T-cell (primary cell): ENCODE measurements around the gene LYL1. TPM values are rescaled to one million over a fixed set of nuclear protein-coding genes. Genes with fewer than 3 reads are reported as not detected.

Experiments
- ATAC-seq, 4 experiments: fragments of 200-7000 bp in 3 of 4; fragments of 150-1000 bp in 1 of 4; cut with Tn5 transposase; replicated peaks in 1 of 4; 1 replicate in 3 of 4; 2 replicates in 1 of 4; pipeline ENCODE4 v1.10.0; 2021; ENCODE audit warnings: moderate library complexity in 3 of 4, mild to moderate bottlenecking in 2 of 4, moderate number of reproducible peaks in 1 of 4
- CTCF ChIA-PET, 2 donors: fragments of 300-600 bp; sonication (Branson Sonifier 250); formaldehyde crosslinking; loops; one replicate each; lab custom pipeline; 2022; ENCODE audit warnings: antibody characterized with exemption in 2 of 2; lab: Charles Lee
- POLR2A ChIA-PET, 2 donors: fragments of 300-600 bp; sonication (Branson Sonifier 250); formaldehyde crosslinking; loops; one replicate each; lab custom pipeline; 2022; ENCODE audit warnings: antibody characterized with exemption in 2 of 2; lab: Charles Lee
- DNase-seq, 35 experiments: peaks; one replicate each; pipeline versions ENCODE4 v3.0.0 to v3.0.0-alpha.2; 2013 to 2023
- H3K27ac ChIP-seq: one replicate; pipeline ENCODE4 v1.5.1; 2013; ENCODE audit warnings: low read length
- H3K27me3 ChIP-seq, 2 experiments: replicated peaks in 1 of 2; 1 replicate in 1 of 2; 2 replicates in 1 of 2; pipeline versions ENCODE4 v1.6.1 to v1.7.0; 2013; ENCODE audit warnings: low read length in 1 of 2, mixed read lengths in 1 of 2; ENCODE audit not compliant: control insufficient read depth in 2 of 2, insufficient read depth in 2 of 2; ENCODE audit errors: extremely low read depth in 1 of 2
- H3K36me3 ChIP-seq, 2 donors: 1 replicate in 1 of 2; 2 replicates in 1 of 2; pipeline versions ENCODE4 v1.6.1 to v1.7.0; 2013; ENCODE audit warnings: low read length in 1 of 2; ENCODE audit not compliant: control insufficient read depth in 2 of 2, insufficient read depth in 1 of 2; ENCODE audit errors: extremely low read depth in 1 of 2
- H3K4me1 ChIP-seq, 2 experiments: 1 replicate in 1 of 2; 2 replicates in 1 of 2; pipeline versions ENCODE4 v1.6.1 to v1.7.0; 2013; ENCODE audit warnings: low read length in 2 of 2, mixed read lengths in 1 of 2; ENCODE audit not compliant: insufficient read depth in 2 of 2, control insufficient read depth in 1 of 2; ENCODE audit errors: extremely low read depth in 1 of 2
- H3K4me3 ChIP-seq, 2 donors: 1 replicate in 1 of 2; 2 replicates in 1 of 2; pipeline versions ENCODE4 v1.5.1 to v1.7.0; 2013; ENCODE audit warnings: mild to moderate bottlenecking in 2 of 2, low read length in 1 of 2, moderate library complexity in 1 of 2; ENCODE audit not compliant: control insufficient read depth in 1 of 2; ENCODE audit errors: extremely low read depth in 1 of 2
- H3K9me3 ChIP-seq: 2 replicates; pipeline ENCODE4 v1.7.0; 2013
- H3K27ac Mint-ChIP-seq, 2 donors: one replicate each; pipeline ENCODE4 v1.8.0; 2020 to 2021; ENCODE audit warnings: mild to moderate bottlenecking in 2 of 2, mixed read lengths in 2 of 2
- H3K27me3 Mint-ChIP-seq, 2 donors: one replicate each; pipeline ENCODE4 v1.8.0; 2021 to 2022; ENCODE audit warnings: mixed read lengths in 2 of 2
- H3K36me3 Mint-ChIP-seq: one replicate; pipeline ENCODE4 v1.8.0; 2021; ENCODE audit warnings: mixed read lengths
- H3K4me1 Mint-ChIP-seq, 3 donors: one replicate each; pipeline ENCODE4 v1.8.0; 2020 to 2022; ENCODE audit warnings: mixed read lengths in 3 of 3, mild to moderate bottlenecking in 1 of 3
- H3K4me3 Mint-ChIP-seq, 3 donors: one replicate each; pipeline ENCODE4 v1.8.0; 2020 to 2022; ENCODE audit warnings: mild to moderate bottlenecking in 3 of 3, mixed read lengths in 3 of 3, moderate library complexity in 3 of 3
- H3K9me3 Mint-ChIP-seq, 3 donors: one replicate each; pipeline ENCODE4 v1.8.0; 2020 to 2022; ENCODE audit warnings: mixed read lengths in 3 of 3
- WGBS: methylation state at CpG from one replicate; pipeline ENCODE4 v1.1.5; 2013; ENCODE audit warnings: missing lambda C conversion rate; ENCODE audit not compliant: insufficient coverage; 5-methylcytosine and 5-hydroxymethylcytosine counted together
- total RNA-seq, 35 experiments: library from RNA in 6 of 35; stranded (reverse) in 6 of 35; fragments of 120-200 nt in 1 of 35; gene quantifications; one replicate each; pipeline versions ENCODE4 v1.2.1 to v1.2.4 and lab custom pipeline; 2013 to 2026

LYL1 gene
- total RNA-seq, 5 donors from 2014 or later (not counting 1 experiment from before 2014, with no cell fraction given) = 3.4 to 20.6 (median 15.4) TPM

DNA sequence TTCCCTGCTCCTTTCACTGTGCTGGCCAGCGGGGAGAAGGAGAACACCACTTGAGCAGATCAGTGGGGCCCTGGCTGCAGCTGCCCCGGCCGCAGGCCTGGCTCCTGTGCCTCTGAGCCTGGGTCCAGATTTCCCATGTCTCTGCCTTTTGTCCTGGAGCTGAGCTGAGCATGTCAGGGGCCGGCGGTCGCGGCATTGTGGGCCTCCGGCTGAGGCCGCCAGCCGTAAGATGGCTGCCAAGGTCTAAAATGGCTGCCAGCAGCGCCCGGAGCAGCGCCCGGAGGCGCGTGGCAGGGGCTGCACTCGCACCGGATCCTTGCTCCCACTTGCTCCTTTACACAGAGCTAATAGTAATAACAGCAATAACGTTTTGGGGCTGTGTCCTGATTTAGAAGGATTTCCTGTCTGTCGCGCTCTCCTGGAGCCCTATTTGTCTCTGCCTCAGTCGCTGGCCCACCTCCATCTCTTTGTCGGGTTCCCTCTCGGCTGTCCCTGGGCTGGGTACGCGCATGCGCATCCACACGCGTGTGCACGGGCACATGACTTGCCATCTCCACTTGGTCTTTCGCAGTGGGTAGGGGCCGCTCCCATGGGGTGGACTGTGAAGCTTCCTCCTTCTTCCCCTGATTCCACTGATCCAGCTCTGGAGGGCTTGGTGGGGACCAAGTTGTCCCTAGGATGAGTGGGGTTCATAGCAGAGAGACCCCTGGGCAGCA, 32.1 kb downstream of the LYL1 start:
- CTCF ChIA-PET = no interaction called here
- H3K36me3 ChIP-seq = no peaks in the 10 kb centered on the region
- 85% methylated on average over 16 of the region's 32 CpGs for WGBS
- H3K9me3 ChIP-seq = no peaks in the 10 kb centered on the region
- peaks cover 0 to 46% of the 10 kb centered on the region in 2 experiments for H3K27me3 ChIP-seq
- H3K9me3 Mint-ChIP-seq = no peaks in the 10 kb centered on the region
- H3K4me3 Mint-ChIP-seq = no peak overlapping the region
- H3K4me1 ChIP-seq = no peaks in the 10 kb centered on the region
- H3K27me3 Mint-ChIP-seq = peaks cover 0 to 2% of the 10 kb centered on the region in 2 donors
- H3K36me3 Mint-ChIP-seq = no peaks in the 10 kb centered on the region
- no peak for ATAC-seq
- no peak for DNase-seq
- H3K4me3 ChIP-seq = no peak overlapping the region
- H3K27ac Mint-ChIP-seq = no peak overlapping the region
- H3K4me1 Mint-ChIP-seq = no peaks in the 10 kb centered on the region
- POLR2A ChIA-PET = interaction anchor here in 1 of 2 donors (0.5 kb wide), 1 partner anchor 104 kb away, joined by 3 read pairs; no protein-coding TSS in a partner anchor
- H3K27ac ChIP-seq = no peak overlapping the region

GRCh38 chr19:13069415-13070359, 33.0 kb downstream of the LYL1 start:
- Mint-ChIP-seq H3K27me3 (peaks cover 0 to 2% of the 10 kb centered on the region in 2 donors), H3K4me1 (no peaks in the 10 kb centered on the region), H3K27ac (no peak overlapping the region), H3K4me3 (no peak overlapping the region), H3K9me3 (no peaks in the 10 kb centered on the region), H3K36me3 (no peaks in the 10 kb centered on the region)
- Histone ChIP-seq H3K9me3 (no peaks in the 10 kb centered on the region), H3K27me3 (peaks cover 0 to 50% of the 10 kb centered on the region in 2 experiments), H3K27ac (no peak overlapping the region), H3K4me1 (no peaks in the 10 kb centered on the region), H3K4me3 (no peak overlapping the region), H3K36me3 (no peaks in the 10 kb centered on the region)
- ATAC-seq (no peak), DNase-seq (no peak)
- ChIA-PET CTCF (no interaction called here), POLR2A (interaction anchor here in 1 of 2 donors (0.5 kb wide), 1 partner anchor 103 kb away, joined by 3 read pairs; no protein-coding TSS in a partner anchor)
- 71% methylated on average over 20 of the region's 20 CpGs for WGBS

DNA sequence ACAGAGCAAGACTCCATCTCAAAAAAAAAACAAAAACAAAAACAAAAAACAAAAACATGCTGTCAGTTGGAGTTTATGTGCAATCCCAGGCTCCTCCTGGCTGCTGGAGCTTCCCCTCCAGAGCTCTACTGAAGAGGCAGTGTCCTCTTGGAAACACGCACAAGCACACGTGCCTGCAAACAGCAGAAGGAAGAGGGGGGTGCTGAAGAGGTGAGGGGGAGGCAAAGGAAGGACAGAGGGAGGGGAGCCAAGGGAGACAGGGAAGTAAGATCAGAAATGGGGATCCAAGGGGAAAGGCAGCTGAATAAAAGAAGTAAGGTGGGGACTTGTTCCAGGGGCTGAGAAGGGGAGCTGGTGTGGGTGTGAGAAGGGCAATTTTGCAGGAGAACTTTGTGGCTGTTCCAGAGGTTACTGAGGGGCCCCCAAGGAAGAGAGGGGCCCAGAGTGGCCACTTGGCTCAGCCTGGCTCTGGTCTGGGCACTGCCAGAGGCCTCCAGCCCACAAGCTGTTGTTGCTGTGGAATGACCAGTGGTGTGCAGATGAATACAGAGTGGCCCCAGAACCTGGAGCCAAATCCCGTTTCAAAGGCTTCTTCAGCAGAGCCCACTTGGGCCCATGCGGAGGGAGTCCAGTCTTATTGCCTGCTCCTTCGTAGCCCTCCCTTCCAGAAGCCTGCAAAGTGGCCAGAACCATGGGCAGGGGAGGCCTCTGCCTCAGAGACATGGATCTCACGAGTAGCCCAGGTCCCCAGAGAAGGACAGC, 34.4 kb downstream of the LYL1 start:
- no peaks in the 10 kb centered on the region for H3K4me1 Mint-ChIP-seq
- DNase-seq = no peak
- H3K27ac Mint-ChIP-seq = no peak overlapping the region
- WGBS = 76% methylated on average over 6 of the region's 6 CpGs
- H3K27me3 Mint-ChIP-seq = peaks cover 4 to 5% of the 10 kb centered on the region in 2 donors
- H3K4me3 ChIP-seq = no peak overlapping the region
- H3K4me1 ChIP-seq = no peaks in the 10 kb centered on the region
- no peaks in the 10 kb centered on the region for H3K36me3 Mint-ChIP-seq
- ChIA-PET CTCF (interaction anchor here in 1 of 2 donors (0.6 kb wide), 1 partner anchor 69 kb away, joined by 4 read pairs; no protein-coding TSS in a partner anchor), POLR2A (no interaction called here)
- peaks cover 0 to 51% of the 10 kb centered on the region in 2 experiments for H3K27me3 ChIP-seq
- H3K36me3 ChIP-seq = no peaks in the 10 kb centered on the region
- no peaks in the 10 kb centered on the region for H3K9me3 Mint-ChIP-seq
- H3K4me3 Mint-ChIP-seq = no peak overlapping the region
- H3K9me3 ChIP-seq = no peaks in the 10 kb centered on the region
- no peak overlapping the region for H3K27ac ChIP-seq
- no peak for ATAC-seq

DNA sequence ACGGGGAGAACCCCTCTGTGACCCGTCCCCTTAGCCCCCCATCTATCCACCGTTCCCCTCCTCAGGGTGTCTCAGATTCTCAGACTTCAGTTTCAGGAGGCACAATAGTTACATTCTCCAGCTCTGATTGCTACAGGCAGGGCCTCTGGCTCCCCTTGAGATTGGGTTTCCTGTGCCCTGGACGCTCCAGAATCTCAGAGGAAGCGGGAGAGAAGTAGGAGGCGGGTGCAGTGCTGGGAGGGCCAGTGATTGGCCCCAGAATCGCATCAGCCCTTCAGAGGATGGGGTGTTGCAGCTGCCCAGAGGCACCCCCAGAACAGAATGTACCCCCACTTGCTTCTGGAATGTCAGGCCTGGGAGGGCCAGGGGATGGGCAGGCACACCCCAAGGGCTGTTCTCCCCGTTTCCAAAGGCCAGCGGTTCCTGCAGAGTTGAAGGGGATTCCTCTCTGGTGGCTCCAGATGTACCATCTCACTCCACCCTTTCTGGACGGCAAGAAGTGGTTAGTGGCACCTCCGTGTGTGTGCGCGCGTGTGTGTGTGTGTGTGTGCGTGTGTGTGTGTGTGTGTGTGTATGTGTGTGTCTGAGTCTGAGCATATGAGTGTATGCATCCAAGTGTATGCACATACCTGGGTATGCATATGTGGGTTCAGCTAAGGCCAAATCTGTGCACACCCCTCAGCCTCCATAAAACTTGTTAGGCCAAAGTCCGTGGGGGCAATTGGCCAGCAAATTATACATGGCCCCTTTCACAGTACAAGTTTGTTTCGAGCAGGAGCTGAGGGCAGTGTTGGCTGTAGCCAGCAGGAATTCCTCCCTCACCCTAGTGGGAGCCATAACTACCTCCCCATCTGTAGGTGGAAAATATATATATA, 35.5 kb downstream of the LYL1 start:
- DNase-seq = no peak
- Mint-ChIP-seq H3K27me3 (peaks cover 7 to 13% of the 10 kb centered on the region in 2 donors), H3K4me1 (no peaks in the 10 kb centered on the region), H3K27ac (no peak overlapping the region), H3K36me3 (no peaks in the 10 kb centered on the region), H3K9me3 (no peaks in the 10 kb centered on the region), H3K4me3 (no peak overlapping the region)
- H3K4me1 ChIP-seq = no peaks in the 10 kb centered on the region
- ChIA-PET POLR2A (no interaction called here), CTCF (interaction anchor here in 1 of 2 donors (0.6 kb wide), 1 partner anchor 70 kb away, joined by 4 read pairs; no protein-coding TSS in a partner anchor)
- no peak overlapping the region for H3K4me3 ChIP-seq
- WGBS = 81% methylated on average over 8 of the region's 17 CpGs
- peaks cover 5 to 57% of the 10 kb centered on the region in 2 experiments for H3K27me3 ChIP-seq
- H3K27ac ChIP-seq = no peak overlapping the region
- H3K9me3 ChIP-seq = no peaks in the 10 kb centered on the region
- ATAC-seq = no peak
- H3K36me3 ChIP-seq = no peaks in the 10 kb centered on the region

GRCh38 chr19:13066226-13066625, 36.4 kb downstream of the LYL1 start:
- Mint-ChIP-seq H3K27ac (no peak overlapping the region), H3K4me3 (no peak overlapping the region), H3K4me1 (peaks cover 0 to 3% (median 3%) of the 10 kb centered on the region in 3 donors), H3K27me3 (peaks cover 10 to 20% of the 10 kb centered on the region in 2 donors), H3K36me3 (no peaks in the 10 kb centered on the region), H3K9me3 (no peaks in the 10 kb centered on the region)
- CTCF ChIA-PET = interaction anchor here (0.5 kb wide), 2 partner anchors 99 to 100 kb away, joined by 3 to 10 read pairs; no protein-coding TSS in a partner anchor
- H3K9me3 ChIP-seq = no peaks in the 10 kb centered on the region
- peaks cover 5 to 60% of the 10 kb centered on the region in 2 experiments for H3K27me3 ChIP-seq
- no peak overlapping the region for H3K4me3 ChIP-seq
- 100% methylated on average over 1 of the region's 5 CpGs for WGBS
- H3K4me1 ChIP-seq = peaks cover 0 to 7% of the 10 kb centered on the region in 2 experiments
- no peak for ATAC-seq
- POLR2A ChIA-PET = no interaction called here
- DNase-seq = no peak
- no peaks in the 10 kb centered on the region for H3K36me3 ChIP-seq
- no peak overlapping the region for H3K27ac ChIP-seq
